ENCODE measurements around the gene WFIKKN1.
A peak's percentile ranks its signal among the peaks of the same experiment; 100 is the strongest.

The WFIKKN1 gene

DNA sequence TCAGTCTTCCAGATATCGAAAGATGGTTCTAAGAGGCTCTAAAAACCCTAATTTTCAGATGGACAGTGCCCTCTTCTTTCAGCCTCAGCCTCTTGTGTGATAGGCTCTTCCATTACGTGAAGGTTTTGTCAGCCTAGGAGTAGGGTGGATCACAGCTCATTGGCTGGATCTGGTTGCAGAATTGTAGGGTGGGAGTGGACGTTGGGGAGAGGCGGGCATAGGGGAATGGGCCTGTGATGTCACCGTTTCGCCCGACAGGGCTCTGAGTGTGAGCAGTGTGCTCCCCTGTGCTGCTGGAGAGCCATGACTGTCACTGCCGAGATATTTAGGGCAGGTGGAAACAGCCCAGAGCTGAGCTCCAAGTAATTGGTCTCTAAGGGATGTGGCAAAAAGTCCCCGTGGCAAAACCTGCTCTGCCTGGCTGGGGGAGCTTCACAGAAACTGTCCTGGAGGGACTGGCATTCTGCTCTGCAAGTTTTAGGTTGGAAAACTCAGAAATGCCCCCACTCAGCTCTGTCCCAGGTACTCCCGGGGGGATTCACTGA, 6.2 kb upstream of the WFIKKN1 start:
- TF ChIP-seq, protein P1, sequence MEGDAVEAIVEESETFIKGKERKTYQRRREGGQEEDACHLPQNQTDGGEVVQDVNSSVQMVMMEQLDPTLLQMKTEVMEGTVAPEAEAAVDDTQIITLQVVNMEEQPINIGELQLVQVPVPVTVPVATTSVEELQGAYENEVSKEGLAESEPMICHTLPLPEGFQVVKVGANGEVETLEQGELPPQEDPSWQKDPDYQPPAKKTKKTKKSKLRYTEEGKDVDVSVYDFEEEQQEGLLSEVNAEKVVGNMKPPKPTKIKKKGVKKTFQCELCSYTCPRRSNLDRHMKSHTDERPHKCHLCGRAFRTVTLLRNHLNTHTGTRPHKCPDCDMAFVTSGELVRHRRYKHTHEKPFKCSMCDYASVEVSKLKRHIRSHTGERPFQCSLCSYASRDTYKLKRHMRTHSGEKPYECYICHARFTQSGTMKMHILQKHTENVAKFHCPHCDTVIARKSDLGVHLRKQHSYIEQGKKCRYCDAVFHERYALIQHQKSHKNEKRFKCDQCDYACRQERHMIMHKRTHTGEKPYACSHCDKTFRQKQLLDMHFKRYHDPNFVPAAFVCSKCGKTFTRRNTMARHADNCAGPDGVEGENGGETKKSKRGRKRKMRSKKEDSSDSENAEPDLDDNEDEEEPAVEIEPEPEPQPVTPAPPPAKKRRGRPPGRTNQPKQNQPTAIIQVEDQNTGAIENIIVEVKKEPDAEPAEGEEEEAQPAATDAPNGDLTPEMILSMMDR (IDR thresholded peaks at IDR 0.05; ENCODE audit: insufficient read depth, low read depth, low read length, missing control alignments): no peak
- H3K4me3 ChIP-seq (ENCODE audit: low read length): no peak overlapping the region
- no peak for DNase-seq (ENCODE audit: low read depth)

DNA sequence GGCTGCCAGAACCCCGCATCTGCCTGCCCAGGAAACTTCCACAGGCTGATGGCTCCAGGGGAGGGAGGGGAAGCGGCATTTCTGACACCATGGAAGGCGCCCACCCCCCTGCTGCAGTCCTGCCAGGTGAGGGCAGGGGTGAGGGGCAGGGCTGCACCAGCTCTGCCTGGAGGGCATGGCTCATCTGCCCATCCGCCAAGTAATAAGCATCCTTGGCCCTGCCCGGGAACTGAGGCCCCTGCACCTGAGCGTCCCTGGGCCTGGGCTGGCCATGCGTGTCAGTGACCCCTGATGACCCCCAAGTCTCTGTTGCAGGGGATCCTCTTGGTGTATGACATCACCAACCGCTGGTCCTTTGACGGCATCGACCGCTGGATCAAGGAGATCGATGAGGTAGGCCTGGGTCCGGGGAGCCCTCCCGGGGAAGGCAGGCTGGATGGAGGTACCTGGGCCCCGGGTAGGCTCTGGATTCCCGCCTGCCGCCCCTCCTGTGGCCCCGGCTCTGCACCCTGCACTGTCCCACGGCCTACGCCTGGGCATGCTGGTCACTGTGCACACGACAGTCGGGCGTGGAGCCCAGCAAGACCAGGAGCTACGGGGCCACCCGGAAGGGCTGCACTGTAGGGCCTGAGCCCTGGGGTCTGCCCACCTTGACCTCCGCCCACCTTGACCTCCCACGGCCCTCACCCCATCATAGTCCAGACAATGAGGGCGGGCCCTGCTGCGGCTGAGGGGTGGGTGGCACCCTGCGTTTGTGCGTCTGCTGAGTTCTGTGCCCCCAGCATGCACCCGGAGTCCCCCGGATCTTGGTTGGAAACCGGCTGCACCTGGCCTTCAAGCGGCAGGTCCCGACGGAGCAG, 5.4 kb upstream of the WFIKKN1 start:
- DNase-seq (ENCODE audit: low read depth): no peak
- TF ChIP-seq, protein P1 (IDR thresholded peaks at IDR 0.05; ENCODE audit: insufficient read depth, low read depth, low read length, missing control alignments): no peak

DNA sequence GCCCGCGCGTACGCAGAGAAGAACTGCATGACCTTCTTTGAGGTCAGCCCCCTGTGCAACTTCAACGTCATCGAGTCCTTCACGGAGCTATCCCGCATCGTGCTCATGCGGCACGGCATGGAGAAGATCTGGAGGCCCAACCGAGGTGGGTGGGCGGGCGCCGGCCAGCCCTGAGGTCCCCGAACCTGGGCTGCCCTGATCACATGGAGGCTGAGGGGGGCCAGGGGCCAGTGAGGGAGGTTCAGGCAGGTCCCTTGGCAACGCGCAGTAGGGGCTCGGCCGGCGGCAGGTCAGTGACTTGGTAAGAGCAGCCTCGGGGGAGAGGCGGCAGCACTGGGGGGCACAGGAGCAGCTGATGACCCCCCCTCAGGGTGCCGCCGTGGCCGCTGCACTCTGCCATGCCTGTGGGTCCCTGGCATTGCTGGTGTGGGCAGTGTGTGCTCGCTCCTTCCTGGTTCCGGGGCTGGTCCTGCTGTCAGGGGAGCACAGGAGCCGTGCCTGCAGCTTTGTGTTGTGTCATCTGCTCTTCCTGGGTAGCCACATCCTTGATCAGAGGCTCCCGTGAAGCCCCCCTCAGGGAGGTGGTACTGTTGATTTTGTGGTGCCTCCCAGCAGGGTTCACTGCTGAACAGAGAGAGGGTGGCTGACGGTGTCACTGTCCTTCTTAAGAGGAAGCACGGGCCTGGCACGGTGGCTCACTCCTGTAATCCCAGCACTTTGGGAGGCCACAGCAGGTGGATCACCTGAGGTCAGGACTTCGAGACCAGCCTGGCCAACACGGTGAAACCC, 4.6 kb upstream of the WFIKKN1 start:
- DNase-seq (ENCODE audit: low read depth): no peak

More for the DNA sequence above, 5.4 kb upstream of the WFIKKN1 start:
- no peak overlapping the region for H3K4me3 ChIP-seq (ENCODE audit: low read length)

DNA sequence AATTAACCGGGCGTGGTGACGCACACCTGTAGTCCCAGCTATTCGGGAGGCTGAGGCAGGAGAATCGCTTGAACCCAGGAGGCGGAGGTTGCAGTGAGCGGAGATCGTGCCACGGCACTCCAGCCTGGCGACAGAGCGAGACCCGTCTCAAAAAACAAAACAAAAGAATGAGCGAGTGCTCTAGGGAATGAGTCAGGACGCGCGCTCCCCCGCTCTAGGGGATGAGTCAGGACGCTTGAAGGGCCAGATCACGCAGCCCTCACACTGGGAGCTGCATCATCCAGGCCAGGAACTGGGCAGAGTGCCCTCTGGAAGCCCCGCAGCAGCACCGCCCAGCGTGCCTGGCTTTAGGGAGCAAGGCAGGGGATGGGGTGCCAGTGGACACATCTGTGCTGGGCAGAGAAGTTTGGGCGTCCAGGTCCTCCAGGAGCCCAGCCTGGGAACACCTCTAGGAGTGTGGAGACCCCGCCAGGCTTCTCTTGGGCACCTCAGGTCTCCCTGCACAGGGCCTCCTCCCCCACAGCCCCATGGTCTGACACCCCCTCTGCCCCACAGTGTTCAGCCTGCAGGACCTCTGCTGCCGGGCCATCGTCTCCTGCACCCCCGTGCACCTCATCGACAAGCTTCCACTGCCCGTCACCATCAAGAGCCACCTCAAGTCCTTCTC, 3.9 kb upstream of the WFIKKN1 start:
- TF ChIP-seq, protein P1 (IDR thresholded peaks at IDR 0.05; ENCODE audit: insufficient read depth, low read depth, low read length, missing control alignments): no peak
- DNase-seq (ENCODE audit: low read depth): peak; percentile 97
- H3K4me3 ChIP-seq (ENCODE audit: low read length): no peak overlapping the region

More for the DNA sequence above, 4.6 kb upstream of the WFIKKN1 start:
- TF ChIP-seq, protein P1 (IDR thresholded peaks at IDR 0.05; ENCODE audit: insufficient read depth, low read depth, low read length, missing control alignments): no peak
- H3K4me3 ChIP-seq (ENCODE audit: low read length): no peak overlapping the region

DNA sequence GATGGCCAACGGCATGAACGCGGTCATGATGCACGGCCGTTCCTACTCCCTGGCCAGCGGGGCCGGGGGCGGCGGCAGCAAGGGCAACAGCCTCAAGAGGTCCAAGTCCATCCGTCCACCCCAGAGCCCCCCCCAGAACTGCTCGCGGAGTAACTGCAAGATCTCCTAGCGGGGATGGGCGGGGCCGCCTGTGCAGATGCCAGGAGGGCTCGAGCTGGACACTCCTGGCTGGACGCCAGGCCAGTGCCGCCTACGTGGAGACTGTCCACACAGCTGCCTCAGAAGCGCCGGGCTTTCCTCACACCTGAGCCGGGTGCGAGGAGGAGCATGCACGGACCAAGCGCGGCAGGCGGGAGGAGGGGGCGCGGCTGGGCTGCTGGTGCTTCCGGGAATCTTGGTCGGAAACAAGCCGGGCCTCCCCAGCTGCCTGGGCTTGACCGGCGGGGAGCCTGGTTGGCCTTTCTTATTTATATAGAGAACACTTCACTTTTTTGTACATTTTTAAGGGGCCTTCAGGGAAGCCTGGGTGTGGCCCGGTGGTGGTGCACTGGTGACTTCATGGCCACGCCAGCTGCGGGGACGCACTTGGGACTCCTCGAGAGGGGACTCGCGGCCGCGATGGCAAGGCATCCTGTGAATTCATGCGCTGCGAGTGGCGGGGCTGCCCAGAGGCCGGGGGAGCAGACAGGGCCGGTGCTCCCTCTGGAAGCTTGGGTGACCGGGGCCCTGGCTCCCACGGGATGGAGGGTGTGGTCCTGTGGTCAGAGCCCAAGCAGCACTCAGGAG, 3.1 kb upstream of the WFIKKN1 start:
- TF ChIP-seq, protein P1 (IDR thresholded peaks at IDR 0.05; ENCODE audit: insufficient read depth, low read depth, low read length, missing control alignments): no peak
- no peak for DNase-seq (ENCODE audit: low read depth)
- no peak overlapping the region for H3K4me3 ChIP-seq (ENCODE audit: low read length)
